ENCODE data around the gene GRPEL1. TPM values are rescaled to one million over a fixed set of nuclear protein-coding genes. Genes with fewer than 3 reads are reported as not detected.
A peak's percentile ranks its signal among the peaks of the same experiment; 100 is the strongest.

GRPEL1 gene
- polyA plus RNA-seq, 3 donors: 44.1 to 49.6 (median 45.4) TPM

DNA sequence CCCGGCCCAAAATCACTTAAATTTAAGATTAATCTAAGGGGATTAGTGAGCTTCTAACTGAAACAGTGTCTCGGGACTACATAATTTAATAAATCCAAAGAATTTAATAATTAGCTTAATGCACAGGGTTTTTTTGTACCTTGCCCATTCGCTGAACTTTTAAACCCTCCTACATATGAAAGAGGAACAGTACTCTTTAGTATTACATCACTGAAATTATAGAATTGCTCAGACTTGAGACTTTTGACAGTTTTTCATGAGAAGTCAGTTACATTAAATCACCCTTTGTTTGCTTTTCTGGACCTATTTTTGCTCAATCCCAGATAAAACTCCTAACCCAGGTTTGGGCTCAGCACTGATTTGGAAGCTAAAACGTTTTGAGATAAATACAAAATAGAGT is 27.1 kb downstream of the GRPEL1 start:
- Mint-ChIP-seq H3K9me3 (peaks cover 0 to 3% (median 0%) of the 10 kb centered on the region in 7 donors), H3K36me3 (peaks cover 8 to 13% of the 10 kb centered on the region in 2 donors), H3K27me3 (ENCODE audit: low read depth in 3 of 3) (peaks cover 0 to 9% (median 3%) of the 10 kb centered on the region in 3 donors), H3K4me1 (peaks cover 41% of the 10 kb centered on the region), H3K4me3 (peak overlapping the region; percentile 49 to 63), H3K27ac (peak overlapping the region in 4 of 7 donors; percentile 46 to 74 (median 55))
- Histone ChIP-seq H3K4me1 (ENCODE audit: control insufficient read depth in 1 of 2, insufficient read depth in 2 of 2, low read length in 2 of 2) (peaks cover 39 to 46% of the 10 kb centered on the region in 2 donors), H4K20me1 (ENCODE audit: insufficient read depth, low read length) (peaks cover 20% of the 10 kb centered on the region), H3K36me3 (replicated peaks in 1 of 2; ENCODE audit: control insufficient read depth in 1 of 2, insufficient read depth in 2 of 2, low read length in 2 of 2) (peaks cover 0 to 4% of the 10 kb centered on the region in 2 donors), H3K4me3 (replicated peaks in 1 of 3; ENCODE audit: low read depth in 2 of 3, low read length in 3 of 3) (peak overlapping the region in 1 of 3 experiments; percentile 88), H3K27me3 (ENCODE audit: control insufficient read depth in 2 of 2, insufficient read depth in 2 of 2, low read length in 2 of 2) (no peaks in the 10 kb centered on the region), H3K4me2 (replicated peaks; ENCODE audit: extremely low read depth, low read length, poor library complexity, severe bottlenecking) (peak overlapping the region; percentile 82), H3K9me3 (replicated peaks in 1 of 2; ENCODE audit: control insufficient read depth in 1 of 2, insufficient read depth in 1 of 2, low read length in 2 of 2) (no peaks in the 10 kb centered on the region), H3K9ac (ENCODE audit: insufficient read depth, low read length, poor library complexity, severe bottlenecking) (no peak overlapping the region), H2AFZ (ENCODE audit: insufficient read depth, low read depth, low read length, poor library complexity, severe bottlenecking) (no peak overlapping the region), H3K27ac (ENCODE audit: low read depth in 1 of 2, low read length in 2 of 2) (no peak overlapping the region), H3K79me2 (ENCODE audit: insufficient read depth, low read length) (peaks cover 23% of the 10 kb centered on the region)
- DNase-seq: peak in 2 of 3 donors; percentile 20 to 34
- intact Hi-C loops (cut with micrococcal nuclease): loop anchor here (5.0 to 10.0 kb wide), 3 partner anchors 53 to 326 kb away; partner anchors contain the start of gene BLOC1S4 (in 1 of the 2)
- 20% methylated on average over 1 of the region's 4 CpGs for WGBS (ENCODE audit: insufficient coverage)
- TF ChIP-seq, protein P1, sequence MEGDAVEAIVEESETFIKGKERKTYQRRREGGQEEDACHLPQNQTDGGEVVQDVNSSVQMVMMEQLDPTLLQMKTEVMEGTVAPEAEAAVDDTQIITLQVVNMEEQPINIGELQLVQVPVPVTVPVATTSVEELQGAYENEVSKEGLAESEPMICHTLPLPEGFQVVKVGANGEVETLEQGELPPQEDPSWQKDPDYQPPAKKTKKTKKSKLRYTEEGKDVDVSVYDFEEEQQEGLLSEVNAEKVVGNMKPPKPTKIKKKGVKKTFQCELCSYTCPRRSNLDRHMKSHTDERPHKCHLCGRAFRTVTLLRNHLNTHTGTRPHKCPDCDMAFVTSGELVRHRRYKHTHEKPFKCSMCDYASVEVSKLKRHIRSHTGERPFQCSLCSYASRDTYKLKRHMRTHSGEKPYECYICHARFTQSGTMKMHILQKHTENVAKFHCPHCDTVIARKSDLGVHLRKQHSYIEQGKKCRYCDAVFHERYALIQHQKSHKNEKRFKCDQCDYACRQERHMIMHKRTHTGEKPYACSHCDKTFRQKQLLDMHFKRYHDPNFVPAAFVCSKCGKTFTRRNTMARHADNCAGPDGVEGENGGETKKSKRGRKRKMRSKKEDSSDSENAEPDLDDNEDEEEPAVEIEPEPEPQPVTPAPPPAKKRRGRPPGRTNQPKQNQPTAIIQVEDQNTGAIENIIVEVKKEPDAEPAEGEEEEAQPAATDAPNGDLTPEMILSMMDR (IDR thresholded peaks at IDR 0.05): no peak

DNA sequence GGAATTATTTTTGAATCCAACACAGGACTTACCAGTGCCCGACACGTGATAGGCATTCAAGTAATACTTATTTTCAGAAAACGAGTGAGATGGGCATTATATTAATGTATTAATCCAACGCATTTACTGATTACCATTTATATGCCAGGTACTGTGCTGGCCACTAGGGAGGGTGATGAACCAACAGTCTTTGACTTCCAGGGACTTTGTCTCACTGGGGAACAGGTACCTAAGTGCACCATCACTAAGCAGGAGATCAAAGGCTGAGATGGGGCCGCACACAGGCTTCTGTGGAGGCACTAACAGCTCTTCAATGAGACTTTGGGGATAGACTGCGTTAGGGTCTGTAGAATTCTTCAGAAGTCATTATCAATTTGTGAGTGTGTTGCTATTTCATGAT is 30.4 kb downstream of the GRPEL1 start:
- Histone ChIP-seq H3K4me1 (ENCODE audit: control insufficient read depth in 1 of 2, insufficient read depth in 2 of 2, low read length in 2 of 2) (peaks cover 21 to 22% of the 10 kb centered on the region in 2 donors), H3K4me3 (replicated peaks in 1 of 3; ENCODE audit: low read depth in 2 of 3, low read length in 3 of 3) (no peak overlapping the region), H3K79me2 (ENCODE audit: insufficient read depth, low read length) (no peaks in the 10 kb centered on the region), H3K9me3 (replicated peaks in 1 of 2; ENCODE audit: control insufficient read depth in 1 of 2, insufficient read depth in 1 of 2, low read length in 2 of 2) (no peaks in the 10 kb centered on the region), H3K36me3 (replicated peaks in 1 of 2; ENCODE audit: control insufficient read depth in 1 of 2, insufficient read depth in 2 of 2, low read length in 2 of 2) (peaks cover 3 to 11% of the 10 kb centered on the region in 2 donors), H3K4me2 (replicated peaks; ENCODE audit: extremely low read depth, low read length, poor library complexity, severe bottlenecking) (no peak overlapping the region), H3K9ac (ENCODE audit: insufficient read depth, low read length, poor library complexity, severe bottlenecking) (no peak overlapping the region), H3K27ac (ENCODE audit: low read depth in 1 of 2, low read length in 2 of 2) (no peak overlapping the region), H4K20me1 (ENCODE audit: insufficient read depth, low read length) (peaks cover 16% of the 10 kb centered on the region), H2AFZ (ENCODE audit: insufficient read depth, low read depth, low read length, poor library complexity, severe bottlenecking) (no peak overlapping the region), H3K27me3 (ENCODE audit: control insufficient read depth in 2 of 2, insufficient read depth in 2 of 2, low read length in 2 of 2) (no peaks in the 10 kb centered on the region)
- Mint-ChIP-seq H3K4me3 (no peak overlapping the region), H3K4me1 (peaks cover 25% of the 10 kb centered on the region), H3K36me3 (peaks cover 8 to 9% of the 10 kb centered on the region in 2 donors), H3K9me3 (peaks cover 0 to 3% (median 0%) of the 10 kb centered on the region in 7 donors), H3K27me3 (ENCODE audit: low read depth in 3 of 3) (peaks cover 0 to 6% (median 0%) of the 10 kb centered on the region in 3 donors), H3K27ac (no peak overlapping the region)
- intact Hi-C loops (cut with micrococcal nuclease): loop anchor here in 1 of 2 donors (5.0 kb wide), 1 partner anchor 40 kb away; no protein-coding TSS in a partner anchor
- no peak for DNase-seq
- no CpG with 5 or more reads among the region's 6 CpGs for WGBS (ENCODE audit: insufficient coverage)
- TF ChIP-seq, protein P1 (IDR thresholded peaks at IDR 0.05): no peak

Data from CD14-positive monocyte (primary cell).